ENCODE data around the gene TTC36.
A peak's percentile ranks its signal among the peaks of the same experiment; 100 is the strongest.
"Not testable (repeated sequence)": the region's sequence is repeated elsewhere in the genome, so short reads cannot be mapped to it uniquely, and the experiment has no call there.

The TTC36 gene

GRCh38 chr11:118532852-118533768 lies 5.8 kb downstream of the TTC36 start:
- DNase-seq: no peak

- DNase-seq: no peak
These were observed 6.8 kb downstream of the TTC36 start for GRCh38 chr11:118533769-118534729.

GRCh38 chr11:118535261-118535660 lies 8.0 kb downstream of the TTC36 start:
- no peak for DNase-seq

- no peak for DNase-seq
These were observed 9.5 kb downstream of the TTC36 start for GRCh38 chr11:118536726-118537125.

GRCh38 chr11:118537409-118537980 lies 10.2 kb downstream of the TTC36 start:
- no peak for DNase-seq

- no peak for DNase-seq
These were observed 16.9 kb downstream of the TTC36 start for GRCh38 chr11:118544010-118544646.

- no peak for DNase-seq
These were observed 17.4 kb downstream of the TTC36 start for GRCh38 chr11:118544647-118545010.

- no peak for DNase-seq
These were observed 18.3 kb downstream of the TTC36 start for GRCh38 chr11:118545533-118545932.

GRCh38 chr11:118547132-118547531 lies 19.9 kb downstream of the TTC36 start:
- DNase-seq: no peak

- DNase-seq: no peak
These were observed 25.1 kb downstream of the TTC36 start for GRCh38 chr11:118552341-118552740.

- no peak for DNase-seq
These were observed 33.5 kb downstream of the TTC36 start for GRCh38 chr11:118560806-118561205.

GRCh38 chr11:118565051-118565450 lies 37.8 kb downstream of the TTC36 start:
- no peak for DNase-seq

- no peak for DNase-seq
These were observed 42.4 kb downstream of the TTC36 start for GRCh38 chr11:118569670-118570069.

- DNase-seq: no peak
These were observed 43.5 kb downstream of the TTC36 start for GRCh38 chr11:118570787-118571186.

GRCh38 chr11:118571701-118572060 lies 44.4 kb downstream of the TTC36 start:
- not testable (repeated sequence) for DNase-seq

- DNase-seq: peak; percentile 45
These were observed 45.0 kb downstream of the TTC36 start, which contains the start of gene ARCN1 for GRCh38 chr11:118572061-118572980. Gene ARCN1 (plus strand): TSS chr11:118572409. CDS start chr11:118572548, 139 bp downstream.

GRCh38 chr11:118572981-118573550 lies 45.8 kb downstream of the TTC36 start:
- no peak for DNase-seq

- DNase-seq: no peak
These were observed 47.4 kb downstream of the TTC36 start for GRCh38 chr11:118574636-118575035.

- DNase-seq: not testable (repeated sequence)
These were observed 50.7 kb downstream of the TTC36 start for GRCh38 chr11:118577995-118578394.
